DND-41 (cell line): ENCODE results near the gene TASOR.

Source experiments
- CTCF ChIP-seq: IDR thresholded peaks from 2 replicates; pipeline ENCODE4 v1.5.1; 2012; ENCODE audit warnings: borderline replicate concordance, low read length, moderate library complexity, mild to moderate bottlenecking; ENCODE audit not compliant: poor library complexity, severe bottlenecking; ENCODE audit errors: extremely low read depth
- EZH2 ChIP-seq: IDR thresholded peaks from 3 replicates; pipeline ENCODE4 v1.6.1; 2012; ENCODE audit warnings: borderline replicate concordance, low read depth, mild to moderate bottlenecking, moderate library complexity, low read length, inconsistent platforms; ENCODE audit not compliant: severe bottlenecking

- TF ChIP-seq CTCF (no peak), EZH2 (no peak)
These were observed 49.2 kb downstream of the TASOR start for GRCh38 chr3:56633602-56634535.
